Measurements from ENCODE around the gene SCO2.

Gene SCO2

DNA sequence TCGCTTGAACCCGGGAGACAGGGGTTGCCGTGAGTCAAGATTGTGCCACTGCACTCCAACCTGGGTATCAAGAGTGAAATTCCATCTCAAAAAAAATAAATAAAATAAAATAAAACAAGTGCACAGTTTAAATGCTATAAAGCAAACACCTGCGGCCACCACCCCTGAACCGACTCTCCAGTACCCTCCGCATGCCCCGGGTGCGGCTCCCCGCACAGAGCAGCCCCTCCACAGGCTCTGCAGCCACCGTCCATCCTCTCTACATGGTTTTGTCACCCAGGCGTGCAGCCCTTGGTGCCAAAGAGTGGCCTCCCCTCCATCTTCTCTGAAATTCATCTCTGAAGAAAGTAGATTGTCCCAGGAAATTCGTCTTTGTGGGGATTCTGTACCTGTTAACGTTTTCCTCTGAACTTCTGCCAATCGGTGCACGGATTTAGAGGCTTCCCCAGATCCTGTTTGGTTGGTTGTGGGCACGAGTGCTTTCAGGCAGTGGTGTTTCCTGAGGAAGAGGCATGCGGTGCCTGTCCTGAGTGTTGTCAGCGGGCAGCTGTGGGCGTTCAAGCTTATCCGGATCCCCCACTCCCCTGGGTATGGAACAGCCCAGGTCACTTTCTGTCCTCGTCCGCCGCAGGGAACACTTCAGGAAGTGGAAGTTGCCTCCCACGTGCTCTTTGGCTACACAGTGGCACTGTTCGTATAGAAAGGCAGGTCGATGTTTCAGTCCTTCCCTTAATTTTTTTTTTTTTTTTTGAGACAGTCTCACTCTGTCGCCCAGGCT is 34.7 kb downstream of the SCO2 start:
- no peak for DNase-seq

DNA sequence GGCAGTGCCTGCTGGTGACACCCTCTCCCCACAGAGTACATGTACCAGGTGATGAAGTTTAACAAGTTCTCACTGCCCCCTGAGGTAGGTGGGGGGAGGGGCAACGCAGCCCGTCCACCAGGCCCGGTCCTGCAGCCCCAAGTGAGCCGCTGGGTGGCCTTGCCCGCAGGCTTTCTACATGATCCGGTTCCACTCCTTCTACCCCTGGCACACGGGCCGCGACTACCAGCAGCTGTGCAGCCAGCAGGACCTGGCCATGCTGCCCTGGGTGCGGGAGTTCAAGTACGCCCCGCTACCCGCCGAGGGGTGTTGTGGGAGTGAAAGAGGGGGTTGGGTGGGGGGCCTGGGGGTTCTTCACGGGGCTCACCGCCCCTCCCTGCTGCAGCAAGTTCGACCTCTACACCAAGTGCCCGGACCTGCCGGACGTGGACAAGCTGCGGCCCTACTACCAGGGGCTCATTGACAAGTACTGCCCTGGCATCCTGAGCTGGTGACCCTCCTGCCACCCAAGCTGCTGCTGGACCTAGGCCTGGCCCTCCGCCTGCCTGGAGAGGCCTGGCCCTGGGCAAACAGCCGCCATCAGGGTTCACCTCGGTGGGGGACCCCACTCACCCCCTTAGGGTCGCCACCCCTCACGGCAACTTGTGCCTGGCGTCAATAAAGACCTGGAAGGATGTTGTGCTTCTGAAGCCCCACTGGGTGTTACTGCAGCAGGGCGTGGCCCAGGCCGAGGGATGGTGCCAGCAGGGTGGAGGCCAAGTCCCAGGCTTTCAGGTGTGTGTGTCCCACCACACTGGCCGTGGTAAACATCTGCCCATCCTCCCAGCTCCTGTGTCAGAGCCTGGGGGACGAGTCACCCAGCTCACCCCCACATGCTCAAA is 35.8 kb downstream of the SCO2 start:
- DNase-seq: no peak

DNA sequence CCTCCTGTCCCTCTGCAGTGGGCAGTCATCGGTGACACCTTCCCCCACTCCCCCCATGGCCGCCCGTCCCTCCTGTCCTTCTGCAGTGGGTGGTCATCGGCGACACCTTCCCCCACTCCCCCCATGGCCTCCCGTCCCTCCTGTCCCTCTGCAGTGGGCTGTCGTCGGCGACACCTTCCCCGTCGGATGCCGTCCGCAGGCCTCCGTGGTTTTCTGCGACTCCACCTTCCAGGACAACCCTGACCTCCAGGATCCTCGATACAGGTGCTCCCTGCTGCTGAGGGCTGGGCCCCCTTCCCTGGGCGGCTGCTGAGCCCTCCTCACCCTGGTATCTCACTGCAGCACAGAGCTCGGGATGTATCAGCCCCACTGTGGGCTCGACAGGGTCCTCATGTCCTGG is 36.5 kb downstream of the SCO2 start:
- no peak for DNase-seq

- no peak for DNase-seq
These were observed 37.3 kb downstream of the SCO2 start for GRCh38 chr22:50488006-50488677.

- DNase-seq: no peak
These were observed 38.0 kb downstream of the SCO2 start for GRCh38 chr22:50487290-50488005.

- no peak for DNase-seq
These were observed 38.7 kb downstream of the SCO2 start, which contains the start of gene MIOX for GRCh38 chr22:50486561-50487289. Gene MIOX (plus strand): TSS chr22:50486859. CDS start chr22:50486898, 39 bp downstream.

- DNase-seq: no peak
These were observed 39.9 kb downstream of the SCO2 start for GRCh38 chr22:50485221-50486131.

GRCh38 chr22:50483977-50484853 is 41.2 kb downstream of the SCO2 start:
- no peak for DNase-seq

DNA sequence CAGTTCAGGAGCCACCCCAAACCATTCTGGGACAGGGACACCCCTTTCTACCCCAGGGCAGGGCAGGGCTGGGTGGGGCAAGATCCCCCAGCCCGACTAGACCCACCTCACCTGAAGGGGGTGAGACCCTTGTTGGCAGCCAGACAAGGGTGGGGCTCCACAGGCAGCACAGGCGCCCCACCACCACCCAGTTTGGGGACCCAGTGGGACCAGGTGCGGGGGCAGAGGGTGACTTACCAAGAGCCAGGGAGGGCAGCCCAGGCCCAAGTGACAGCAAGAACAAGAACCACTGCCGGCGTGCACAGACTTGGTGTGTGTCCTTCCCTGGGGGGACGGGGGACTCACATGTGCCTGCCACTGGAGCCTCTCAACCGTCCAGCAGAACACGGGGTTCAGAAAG is 41.8 kb downstream of the SCO2 start:
- no peak for DNase-seq

- no peak for DNase-seq
These were observed 42.3 kb downstream of the SCO2 start for GRCh38 chr22:50483106-50483505.

DNA sequence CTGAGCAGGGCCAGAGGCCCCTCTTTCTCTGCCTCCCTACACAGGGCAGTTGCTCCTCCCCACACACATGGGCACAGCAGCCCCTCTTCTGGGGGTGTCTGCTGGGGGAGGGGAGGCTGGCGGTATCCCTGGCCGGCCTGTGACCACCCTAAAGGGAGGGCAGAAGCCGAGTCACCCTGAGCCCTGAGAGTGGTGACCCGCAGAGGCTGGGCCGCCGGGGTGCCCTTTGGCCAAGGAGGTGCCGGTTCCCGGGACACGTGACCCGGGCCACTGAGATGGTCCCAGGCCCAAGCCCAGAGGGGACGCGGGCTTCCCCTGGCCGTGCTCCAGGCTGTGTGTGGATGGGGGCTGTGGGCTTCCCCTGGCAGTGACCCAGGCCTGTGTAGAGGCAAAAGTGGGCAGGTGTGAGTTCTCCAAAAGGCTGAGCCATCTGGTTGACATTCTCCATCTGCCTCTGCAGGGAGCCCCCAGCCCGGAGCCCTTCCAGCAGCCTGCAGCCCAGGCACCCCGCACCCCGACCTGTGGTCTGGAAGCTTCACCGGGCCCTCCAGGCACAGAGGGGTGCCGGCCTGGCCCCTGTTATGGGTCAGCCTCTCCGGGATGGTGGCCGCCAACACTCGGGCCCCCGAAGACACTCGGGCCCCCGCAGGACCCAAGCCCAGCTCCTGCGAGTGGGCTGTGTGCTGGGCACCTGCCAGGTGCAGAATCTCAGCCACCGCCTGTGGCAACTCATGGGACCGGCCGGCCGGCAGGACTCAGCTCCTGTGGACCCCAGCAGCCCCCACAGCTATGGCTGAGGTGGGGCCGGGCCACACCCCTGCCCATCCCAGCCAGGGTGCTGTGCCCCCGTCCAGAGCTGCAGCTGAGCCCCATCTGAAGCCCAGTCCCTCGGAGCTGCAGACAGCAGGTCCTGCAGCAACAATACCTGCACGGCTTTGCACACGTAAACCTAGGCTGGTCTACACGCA is 43.0 kb downstream of the SCO2 start:
- no peak for DNase-seq

GRCh38 chr22:50481440-50482106 is 43.8 kb downstream of the SCO2 start, which contains the start of gene ADM2:
Gene ADM2 (plus strand): TSS chr22:50481543. CDS start chr22:50481848, 305 bp downstream.
- DNase-seq: peak; percentile 39

DNA sequence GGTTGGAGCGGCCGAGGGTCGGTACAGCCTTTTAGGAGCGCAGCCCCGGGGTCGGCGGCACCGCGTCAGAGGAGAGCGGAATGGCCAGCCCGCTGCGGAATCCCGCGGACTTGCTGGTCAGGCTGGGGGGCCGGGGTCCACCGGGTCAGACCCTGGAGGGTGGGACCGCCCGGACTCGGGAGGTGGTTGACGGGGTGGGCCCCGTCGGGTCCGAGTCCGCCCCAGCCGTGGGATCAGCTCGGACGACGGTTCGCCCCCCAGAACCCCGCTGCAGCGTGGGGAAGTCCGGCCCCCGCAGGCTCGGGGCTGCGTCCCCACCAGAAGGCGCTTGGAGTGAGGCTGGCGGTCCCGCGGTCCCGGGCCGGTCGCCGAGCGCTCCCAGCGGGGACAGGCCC is 44.4 kb downstream of the SCO2 start:
- DNase-seq: no peak

GRCh38 chr22:50479721-50480120 is 45.7 kb downstream of the SCO2 start:
- DNase-seq: no peak

GRCh38 chr22:50477923-50478322 is 47.5 kb downstream of the SCO2 start:
- no peak for DNase-seq

GRCh38 chr22:50476868-50477267 is 48.5 kb downstream of the SCO2 start:
- no peak for DNase-seq

- DNase-seq: no peak
These were observed 49.8 kb downstream of the SCO2 start for GRCh38 chr22:50475652-50476002.

Measured in NCI-H82 (cell line).